ENCODE data around the gene RCE1.
A peak's percentile ranks its signal among the peaks of the same experiment; 100 is the strongest.
"Not testable (repeated sequence)": the region's sequence is repeated elsewhere in the genome, so short reads cannot be mapped to it uniquely, and the experiment has no call there.

Gene RCE1

GRCh38 chr11:66842896-66843775 is at the start of gene RCE1:
Gene RCE1 (plus strand): TSS chr11:66843441. CDS start chr11:66843456, 15 bp downstream.
- peak; percentile 90 to 94 for DNase-seq

- not testable (repeated sequence) for DNase-seq
Measured at GRCh38 chr11:66799815-66800214, 43.4 kb upstream of the RCE1 start.

- DNase-seq = no peak
Measured at GRCh38 chr11:66800720-66801428, 42.4 kb upstream of the RCE1 start.

- DNase-seq = no peak
Measured at GRCh38 chr11:66809592-66809991, 33.6 kb upstream of the RCE1 start.

- DNase-seq = no peak
Measured at GRCh38 chr11:66810576-66811185, 32.6 kb upstream of the RCE1 start.

GRCh38 chr11:66814678-66815077 is 28.6 kb upstream of the RCE1 start:
- DNase-seq = no peak

GRCh38 chr11:66815646-66816045 is 27.6 kb upstream of the RCE1 start:
- DNase-seq = no peak

GRCh38 chr11:66818231-66818955 is 24.8 kb upstream of the RCE1 start:
- no peak for DNase-seq

- no peak for DNase-seq
Measured at GRCh38 chr11:66820381-66820780, 22.9 kb upstream of the RCE1 start.

GRCh38 chr11:66820901-66821300 is 22.3 kb upstream of the RCE1 start:
- no peak for DNase-seq

GRCh38 chr11:66823700-66824099 is 19.5 kb upstream of the RCE1 start:
- no peak for DNase-seq

- DNase-seq = not testable (repeated sequence)
Measured at GRCh38 chr11:66824573-66824972, 18.7 kb upstream of the RCE1 start.

GRCh38 chr11:66834539-66834845 is 8.7 kb upstream of the RCE1 start:
- no peak for DNase-seq

GRCh38 chr11:66834943-66835342 is 8.3 kb upstream of the RCE1 start:
- no peak for DNase-seq

- no peak for DNase-seq
Measured at GRCh38 chr11:66835768-66836405, 7.4 kb upstream of the RCE1 start.

- no peak for DNase-seq
Measured at GRCh38 chr11:66840317-66841091, 2.7 kb upstream of the RCE1 start.

GRCh38 chr11:66841861-66842260 is 1.4 kb upstream of the RCE1 start:
- no peak for DNase-seq

GRCh38 chr11:66842501-66842895 is 743 bp upstream of the RCE1 start:
- DNase-seq = no peak

- DNase-seq = no peak
Measured at GRCh38 chr11:66843776-66844495, 695 bp downstream of the RCE1 start.

GRCh38 chr11:66844496-66845142 is 1.4 kb downstream of the RCE1 start:
- DNase-seq = no peak

Data from CD4-positive, alpha-beta T cell treated with Interferon alpha-2 for 1 hour (primary cell).